ENCODE results near the gene CSTPP1.

The CSTPP1 gene

DNA sequence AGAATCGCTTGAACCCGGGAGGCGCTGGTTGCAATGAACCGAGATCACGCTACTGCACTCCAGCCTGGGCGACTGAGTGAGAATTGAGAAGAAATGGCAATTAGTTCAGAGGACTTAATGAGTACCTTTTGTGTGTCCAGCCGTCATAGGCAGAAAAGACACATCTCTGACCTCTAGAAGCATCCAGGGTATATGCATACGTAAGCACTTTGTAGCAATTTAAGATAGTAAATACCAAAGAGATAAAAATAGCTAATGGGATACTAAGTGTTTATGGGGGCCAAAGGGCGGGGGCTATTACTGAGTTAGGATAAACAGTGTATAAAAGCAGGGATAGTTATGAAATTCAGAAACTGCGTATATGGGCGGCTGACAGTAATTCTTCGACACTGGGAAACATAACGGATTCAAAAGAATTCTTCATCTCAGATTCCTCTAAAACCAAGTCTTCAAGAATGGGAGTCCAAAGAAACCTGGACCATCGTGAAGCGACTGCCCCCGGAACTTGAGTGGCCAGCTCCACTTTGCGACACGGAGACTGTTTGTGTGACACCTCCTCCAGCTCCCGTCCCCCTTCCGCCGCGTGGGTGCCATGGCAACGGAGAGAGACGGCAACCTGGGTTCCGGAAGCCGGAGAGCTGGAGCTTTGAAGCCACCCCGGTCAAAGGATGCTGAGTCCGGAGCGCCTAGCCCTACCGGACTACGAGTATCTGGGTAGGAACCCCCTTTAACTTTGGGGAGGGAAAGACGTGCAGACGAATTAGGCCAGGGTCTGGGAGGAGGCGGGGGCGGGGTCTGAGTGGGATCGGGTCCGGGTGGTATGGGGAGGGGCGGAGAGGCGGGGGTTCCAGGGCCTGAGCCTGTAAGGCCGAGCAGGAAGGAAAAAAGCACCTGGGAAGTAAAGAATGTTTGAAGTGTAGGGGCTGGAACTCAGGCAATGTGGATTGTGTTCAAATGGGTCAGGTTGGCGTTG lies at the start of gene CSTPP1:
TSS of gene CSTPP1 (plus strand) at position 624 of the 973 bp plus-strand sequence. CDS start at position 669, 45 bp downstream.
- DNase-seq, result peak in 49 of 51 donors; percentile 40 to 92 (median 78)

DNA sequence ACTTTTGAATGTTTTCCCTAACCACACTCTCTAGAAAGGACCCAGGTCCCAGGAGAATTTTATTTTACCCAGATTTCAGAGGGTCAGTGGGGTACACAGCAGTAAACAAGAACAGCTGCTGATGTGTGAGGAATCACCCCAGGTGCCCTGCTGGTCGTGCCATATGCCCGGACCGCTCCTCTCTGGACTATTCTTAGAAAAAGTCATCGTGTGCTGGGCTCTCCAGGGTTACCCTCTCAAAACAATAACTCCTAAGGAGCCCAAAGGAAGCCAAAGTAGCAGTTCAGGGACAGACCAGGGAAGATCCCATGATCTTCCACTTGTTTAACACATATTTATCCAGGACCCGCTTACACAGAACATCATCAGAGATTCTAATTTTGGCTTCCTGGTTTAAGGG lies 47.9 kb upstream of the CSTPP1 start:
- DNase-seq, result no peak

- DNase-seq, result no peak
Observed at GRCh38 chr11:46889251-46889650, 47.3 kb upstream of the CSTPP1 start.

DNA sequence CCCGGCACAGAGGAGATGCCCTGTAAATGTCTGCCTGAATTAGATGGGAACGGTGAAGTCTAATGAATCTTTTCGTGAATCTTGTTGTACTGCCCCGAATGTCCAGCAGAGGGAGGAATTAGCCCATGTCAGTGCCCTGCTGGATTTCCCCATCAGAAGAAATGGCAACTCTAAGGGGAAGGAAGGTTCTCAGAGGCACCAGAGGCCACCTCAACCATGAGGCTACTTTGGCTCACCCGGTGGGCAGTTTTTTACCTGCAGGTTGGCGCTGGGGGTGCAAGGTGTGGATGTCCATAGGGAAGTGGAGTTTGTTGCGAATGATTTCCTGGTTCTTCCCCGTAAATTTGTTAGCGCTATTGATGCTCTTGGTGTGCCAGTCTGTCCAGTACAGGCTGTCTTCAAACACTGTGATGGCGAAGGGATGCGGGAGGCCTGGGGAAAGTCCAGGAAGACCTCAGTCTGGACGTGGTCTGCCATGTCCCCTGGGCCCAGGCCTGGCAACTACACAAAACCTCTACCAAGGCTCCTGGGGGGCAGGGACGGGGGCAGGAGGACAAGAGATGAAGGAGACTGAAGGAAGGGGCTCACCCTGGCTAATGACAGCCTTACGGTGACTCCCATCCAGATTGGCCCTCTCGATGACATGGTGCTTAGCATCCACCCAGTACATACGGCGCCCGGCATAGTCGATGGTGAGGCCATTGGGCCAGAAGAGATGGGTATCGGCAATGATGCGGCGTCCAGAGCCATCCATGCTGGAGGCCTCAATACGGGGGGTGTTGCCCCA lies 46.7 kb upstream of the CSTPP1 start:
- peak in 38 of 51 donors; percentile 18 to 88 (median 51) for DNase-seq

DNA sequence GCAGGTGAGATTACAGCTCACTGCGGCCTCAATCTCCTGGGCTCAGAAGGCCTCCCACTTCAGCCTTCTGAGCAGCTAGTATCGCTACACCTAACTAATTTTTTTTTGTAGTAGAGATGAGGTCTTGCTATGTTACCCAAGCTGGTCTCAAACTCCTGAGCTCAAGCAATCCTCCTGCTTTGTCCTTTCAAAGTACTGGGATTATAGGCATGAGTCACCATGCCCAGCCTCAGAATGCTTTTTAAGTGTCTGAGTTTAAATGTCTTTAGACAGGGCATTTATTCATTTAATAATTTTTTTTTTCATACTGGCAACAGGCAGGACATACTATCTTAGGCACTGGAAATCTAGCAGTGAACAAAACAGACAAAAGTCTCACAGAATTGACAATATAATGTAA lies 45.9 kb upstream of the CSTPP1 start:
- DNase-seq, result no peak

GRCh38 chr11:46892109-46892508 lies 44.5 kb upstream of the CSTPP1 start:
- no peak for DNase-seq

DNA sequence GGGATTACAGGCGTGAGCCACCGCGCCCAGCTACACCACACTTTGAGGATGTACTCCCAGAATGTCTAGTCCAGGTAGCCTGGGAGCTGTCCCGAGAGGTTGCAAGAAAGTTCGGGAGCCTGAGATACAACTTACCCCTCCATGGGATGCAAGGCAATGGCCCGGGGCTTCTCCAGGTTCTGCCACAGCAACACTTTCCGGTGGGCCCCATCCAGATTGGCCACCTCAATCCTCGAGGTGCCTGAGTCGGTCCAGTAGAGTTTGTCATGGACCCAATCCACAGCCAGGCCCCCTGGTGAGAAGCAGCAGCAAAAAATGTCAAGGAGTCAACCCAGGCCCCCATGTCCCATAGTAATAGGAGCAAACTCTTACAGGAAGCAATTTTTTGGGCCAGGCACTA lies 43.7 kb upstream of the CSTPP1 start:
- no peak for DNase-seq

DNA sequence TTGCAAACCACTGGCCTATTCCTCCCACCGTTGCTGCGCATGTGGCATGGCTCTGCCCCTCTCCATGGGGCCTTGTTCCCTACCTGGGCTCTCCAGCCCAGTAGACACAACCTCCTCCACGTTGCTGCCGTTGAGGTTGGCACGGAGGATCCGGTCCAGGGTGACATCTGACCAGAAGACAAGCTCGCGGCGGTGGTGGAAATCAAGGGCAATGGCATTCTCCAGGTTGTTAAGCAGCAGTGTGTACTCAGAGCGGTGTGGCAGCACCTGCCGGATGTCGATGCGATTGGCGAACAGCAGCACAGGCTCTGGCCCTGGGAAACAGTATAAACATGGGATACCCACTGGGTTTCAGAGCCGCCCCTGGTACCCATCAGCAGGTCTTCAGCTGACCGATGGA lies 42.1 kb upstream of the CSTPP1 start:
- DNase-seq, result no peak

GRCh38 chr11:46894961-46895360 lies 41.6 kb upstream of the CSTPP1 start:
- peak in 1 of 51 donors; percentile 11 for DNase-seq

DNA sequence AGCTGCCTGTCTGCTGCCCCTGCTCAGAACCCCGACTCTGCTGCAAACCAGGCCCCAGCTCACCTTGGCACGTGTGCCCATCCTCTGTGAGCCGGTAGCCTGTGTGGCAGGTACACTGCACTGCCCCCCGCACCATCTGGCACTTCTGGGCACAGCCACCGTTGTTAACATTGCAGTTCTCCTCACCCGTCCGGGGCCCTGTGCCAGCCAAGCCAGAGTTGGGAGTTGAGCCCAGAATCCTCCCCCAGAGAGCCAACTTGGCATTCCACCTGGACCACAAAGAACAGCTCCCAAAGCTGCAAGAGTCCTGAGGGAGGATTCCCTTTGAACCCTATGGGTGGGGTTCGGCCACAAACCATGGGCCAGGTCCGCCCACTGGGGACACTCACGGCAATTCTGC lies 40.7 kb upstream of the CSTPP1 start:
- peak in 33 of 51 donors; percentile 18 to 75 (median 53) for DNase-seq

GRCh38 chr11:46896719-46897406 lies 39.7 kb upstream of the CSTPP1 start:
- peak in 1 of 51 donors; percentile 14 for DNase-seq

GRCh38 chr11:46898396-46899095 lies 38.0 kb upstream of the CSTPP1 start:
- DNase-seq, result no peak

GRCh38 chr11:46899501-46900025 lies 37.0 kb upstream of the CSTPP1 start:
- DNase-seq, result no peak

DNA sequence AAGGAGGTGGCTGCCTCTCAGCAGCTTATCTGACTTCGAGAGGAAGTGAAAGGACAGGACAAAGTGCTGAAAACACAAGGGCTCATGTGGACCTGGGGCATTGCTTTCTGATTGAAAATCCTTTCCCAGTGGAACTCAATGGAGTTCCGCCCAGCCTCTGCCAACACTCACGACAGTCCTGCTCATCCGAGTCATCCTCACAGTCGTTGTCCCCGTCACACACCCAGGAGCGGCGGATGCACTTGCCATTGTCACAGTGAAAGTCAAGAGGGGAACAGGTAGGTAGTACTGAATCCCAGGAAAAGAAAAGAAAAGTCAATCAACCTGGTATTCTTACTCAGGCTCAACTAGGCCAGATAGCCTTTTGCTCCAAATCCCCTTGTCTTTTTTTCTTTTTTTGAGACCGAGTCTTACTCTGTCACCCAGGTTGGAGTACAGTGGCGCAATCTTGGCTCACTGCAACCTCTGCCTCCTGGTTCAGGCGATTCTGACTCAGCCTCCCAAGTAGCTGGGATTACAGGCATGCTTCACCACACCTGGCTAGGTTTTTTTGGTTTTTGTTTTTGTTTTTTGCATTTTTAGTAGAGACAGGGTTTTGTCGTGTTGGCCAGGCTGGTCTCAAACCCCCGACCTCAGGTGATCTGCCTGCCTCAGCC lies 36.3 kb upstream of the CSTPP1 start:
- no peak for DNase-seq

DNA sequence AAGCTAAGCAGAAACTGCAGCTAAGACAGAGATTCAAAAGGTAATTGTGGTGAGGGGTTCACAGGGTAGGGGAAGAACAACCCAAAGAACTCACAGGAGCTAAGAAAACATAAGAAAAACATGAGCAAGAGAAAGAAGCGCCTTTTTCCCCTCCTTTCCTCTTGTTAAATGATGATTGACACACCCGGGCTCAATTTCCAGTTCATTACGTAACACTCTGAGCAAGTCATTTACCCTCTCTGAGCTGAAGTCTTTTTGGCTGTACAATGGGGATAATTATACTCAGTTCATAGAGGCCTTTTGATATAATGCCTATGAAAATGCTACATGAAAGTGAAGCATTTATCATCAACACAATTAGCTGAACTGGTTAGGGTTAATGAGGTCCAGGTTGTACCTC lies 35.4 kb upstream of the CSTPP1 start:
- DNase-seq, result peak in 2 of 51 donors; percentile 10 to 34

DNA sequence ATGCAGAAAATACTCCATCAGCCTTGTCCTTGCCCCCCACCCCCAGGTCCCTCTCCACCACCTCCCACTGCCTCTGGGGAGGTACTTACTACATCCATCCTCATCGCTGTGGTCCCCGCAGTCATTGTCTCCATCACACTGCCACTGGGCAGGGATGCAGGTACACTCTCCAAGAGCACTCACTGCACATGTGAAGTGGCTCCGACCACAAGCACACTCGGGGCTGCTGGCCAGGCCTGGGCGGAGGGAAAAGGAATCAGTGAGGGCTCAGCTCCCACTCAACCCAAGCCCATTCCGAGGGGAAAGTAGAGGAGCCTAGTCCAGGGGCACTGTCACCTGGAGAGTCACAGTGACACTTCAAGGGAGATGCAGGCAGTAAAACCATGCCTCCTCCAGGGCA lies 33.9 kb upstream of the CSTPP1 start:
- no peak for DNase-seq

DNA sequence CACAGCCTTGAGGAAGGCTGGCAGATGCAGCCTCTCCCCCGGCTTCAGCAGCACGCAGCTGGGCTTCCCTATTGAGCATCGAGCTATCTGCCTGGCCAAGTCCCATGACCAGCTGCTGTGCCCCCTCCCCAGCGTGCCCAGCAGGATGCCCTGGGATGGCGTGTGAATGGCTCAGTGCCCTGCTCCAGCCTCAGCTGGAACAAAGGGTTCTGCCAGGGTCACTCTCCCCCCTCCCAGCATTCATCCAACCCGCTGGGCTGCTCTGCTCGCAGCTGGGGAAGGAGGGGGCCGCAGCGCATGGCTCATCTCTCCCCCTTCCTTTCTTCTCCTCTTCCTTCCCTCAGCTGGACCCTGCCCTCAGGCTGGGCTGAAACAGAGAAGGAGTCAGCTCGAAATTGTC lies 32.7 kb upstream of the CSTPP1 start:
- DNase-seq, result peak in 48 of 51 donors; percentile 39 to 99 (median 92)

GRCh38 chr11:46905806-46906205 lies 30.8 kb upstream of the CSTPP1 start:
- DNase-seq, result no peak

- DNase-seq, result peak in 18 of 51 donors; percentile 13 to 71 (median 34)
Observed at GRCh38 chr11:46906609-46907041, 29.9 kb upstream of the CSTPP1 start.

DNA sequence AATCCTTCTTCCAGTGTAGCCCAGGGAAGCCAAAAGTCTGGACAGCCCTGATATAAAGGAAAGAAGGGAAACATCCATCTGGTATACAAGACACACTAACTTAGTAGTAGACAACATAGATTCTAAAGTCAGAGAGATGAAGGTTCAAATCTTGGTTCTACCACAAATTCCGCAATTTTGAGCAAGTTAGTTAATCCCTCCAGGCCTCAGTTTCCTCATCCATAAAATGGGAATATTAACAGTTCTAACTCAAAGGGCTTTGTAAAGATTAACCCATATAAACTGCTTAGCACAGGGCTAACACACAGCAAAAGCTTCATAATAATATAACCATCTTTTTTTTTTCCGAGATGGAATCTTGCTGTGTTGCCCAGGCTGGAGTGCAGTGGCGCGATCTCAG lies 29.0 kb upstream of the CSTPP1 start:
- DNase-seq, result no peak

All from hypothalamus (tissue), 51 donors.